GM12865 (cell line): ENCODE results near the gene SEC23A.
A peak's percentile ranks its signal among the peaks of the same experiment; 100 is the strongest.
"Not testable (repeated sequence)": the region's sequence is repeated elsewhere in the genome, so short reads cannot be mapped to it uniquely, and the experiment has no call there.

Source experiments
- DNase-seq: peaks from one replicate; pipeline ENCODE4 v3.0.0; 2010; ENCODE audit warnings: low read depth
- H3K4me3 ChIP-seq: 2 replicates; pipeline ENCODE4 v1.5.1; 2011; ENCODE audit warnings: mild to moderate bottlenecking, low read depth, low read length, control low read depth
- CTCF ChIP-seq: IDR thresholded peaks from 2 replicates; pipeline ENCODE4 v1.5.1; 2011; ENCODE audit warnings: low read length, control low read depth, low read depth, inconsistent platforms; ENCODE audit not compliant: insufficient read depth; ENCODE audit errors: missing control alignments

Gene SEC23A

GRCh38 chr14:39060818-39061437, 42.1 kb downstream of the SEC23A start:
- peak; percentile 69 for DNase-seq
- no peak for TF ChIP-seq CTCF
- H3K4me3 ChIP-seq = no peak overlapping the region

DNA sequence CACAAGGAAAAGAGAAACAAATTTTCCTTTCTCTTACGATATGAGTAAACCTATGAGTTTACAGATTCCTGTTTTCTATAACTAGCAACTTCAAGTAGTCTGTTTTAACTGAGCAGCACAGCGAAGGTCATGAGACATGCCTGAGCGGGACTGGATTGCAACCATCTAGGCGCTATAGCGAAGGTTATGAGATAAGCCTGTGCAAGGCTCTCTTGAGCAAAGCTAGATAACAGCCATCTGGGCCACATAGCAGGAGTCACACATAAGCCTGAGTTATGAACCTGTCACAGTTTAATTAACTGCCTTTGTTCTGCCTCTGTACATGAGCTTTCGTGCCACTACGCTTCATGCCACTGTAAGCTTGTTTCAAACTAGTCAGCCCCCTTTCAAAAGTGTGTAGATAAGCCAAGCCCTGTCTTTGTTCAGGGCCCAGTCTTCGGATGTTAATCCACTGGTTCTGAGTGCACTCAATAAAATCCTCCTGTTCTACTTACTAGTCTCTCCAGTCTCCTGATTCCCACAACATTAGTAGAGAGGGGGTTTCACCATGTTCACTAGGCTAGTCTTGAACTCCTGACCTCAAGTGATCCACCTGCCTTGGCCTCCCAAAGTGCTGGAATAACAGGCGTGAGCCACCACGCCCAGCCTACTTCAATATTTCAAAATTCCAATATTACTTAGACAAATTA, 47.1 kb downstream of the SEC23A start:
- H3K4me3 ChIP-seq = no peak overlapping the region
- DNase-seq = peak; percentile 2
- no peak for TF ChIP-seq CTCF

DNA sequence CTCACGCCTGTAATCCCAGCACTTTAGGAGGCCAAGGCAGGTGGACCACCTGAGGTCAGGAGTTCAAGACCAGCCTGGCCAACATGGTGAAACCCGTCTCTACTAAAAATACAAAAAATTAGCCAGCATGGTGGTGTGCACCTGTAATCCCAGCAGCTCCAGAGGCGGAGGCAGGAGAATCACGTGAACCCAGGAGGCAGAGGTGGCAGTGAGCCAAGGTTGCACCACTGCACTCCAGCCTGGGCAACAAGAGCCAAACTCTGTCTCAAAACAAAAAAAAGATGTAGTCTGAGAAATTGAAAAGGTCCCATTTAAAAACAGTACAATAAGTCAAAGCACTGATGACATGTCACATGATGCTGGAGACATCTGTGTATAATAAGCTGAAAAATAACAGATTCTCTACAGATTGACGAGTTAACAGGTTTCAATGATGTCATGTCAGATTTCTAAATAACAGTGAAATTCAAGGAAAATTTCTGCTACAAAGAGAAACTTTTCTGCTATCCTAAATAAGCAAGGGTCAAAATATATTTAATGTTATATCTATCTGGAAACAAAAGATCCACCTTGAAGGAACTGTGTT, 50.1 kb downstream of the SEC23A start:
- not testable (repeated sequence) for H3K4me3 ChIP-seq, DNase-seq

DNA sequence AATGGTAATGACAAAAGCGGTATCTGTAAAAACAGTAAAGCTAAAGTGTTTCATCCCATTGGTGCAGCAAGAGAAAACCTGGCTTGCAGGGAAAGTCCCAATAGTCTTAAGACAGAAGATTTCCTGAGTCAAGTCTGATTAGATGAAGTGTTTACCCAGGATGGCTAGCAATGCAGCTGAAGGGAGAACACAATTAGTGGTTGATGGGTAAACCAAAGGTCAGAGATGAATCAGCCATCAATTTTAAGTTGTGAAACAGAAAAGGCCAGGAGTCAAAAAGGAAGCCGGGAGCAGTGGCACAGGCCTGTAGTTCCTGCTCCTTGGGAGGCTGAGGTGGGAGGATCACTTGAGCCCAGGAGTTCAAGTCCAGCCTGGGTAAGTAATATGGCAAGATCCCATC, 52.6 kb downstream of the SEC23A start:
- no peak for TF ChIP-seq CTCF
- H3K4me3 ChIP-seq = no peak overlapping the region
- DNase-seq = peak; percentile 25

GRCh38 chr14:39045889-39046288, 57.1 kb downstream of the SEC23A start:
- peak; percentile 37 for DNase-seq
- not testable (repeated sequence) for H3K4me3 ChIP-seq

DNA sequence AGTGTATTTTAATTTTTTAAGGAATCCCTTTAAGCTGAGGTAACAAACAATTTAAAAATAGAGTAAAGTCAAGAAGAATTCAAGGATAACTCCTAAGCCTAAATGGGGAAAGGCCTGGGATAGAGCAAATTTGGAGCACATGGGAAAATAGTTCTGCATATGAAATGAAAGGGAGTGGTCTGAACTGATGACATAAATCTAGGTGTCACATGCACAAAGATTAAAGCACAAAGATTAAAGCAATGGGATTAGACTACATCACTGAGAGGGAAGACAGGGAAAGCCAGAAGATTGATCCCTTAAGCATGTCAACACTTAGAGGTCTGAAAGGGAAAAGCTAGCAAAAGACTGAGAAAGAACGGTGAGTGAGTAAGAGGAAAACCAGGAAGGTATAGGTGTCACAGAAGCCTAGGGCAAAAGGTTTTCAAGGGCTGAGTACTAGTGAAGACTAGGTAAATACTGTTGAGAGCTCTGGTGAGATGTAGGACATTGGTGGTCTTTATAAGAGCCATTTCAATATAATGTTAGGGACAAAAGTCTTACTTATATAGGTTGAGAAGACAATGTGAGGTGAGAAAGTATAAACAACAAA, 59.6 kb downstream of the SEC23A start:
- DNase-seq = no peak
- H3K4me3 ChIP-seq = no peak overlapping the region
- no peak for TF ChIP-seq CTCF

DNA sequence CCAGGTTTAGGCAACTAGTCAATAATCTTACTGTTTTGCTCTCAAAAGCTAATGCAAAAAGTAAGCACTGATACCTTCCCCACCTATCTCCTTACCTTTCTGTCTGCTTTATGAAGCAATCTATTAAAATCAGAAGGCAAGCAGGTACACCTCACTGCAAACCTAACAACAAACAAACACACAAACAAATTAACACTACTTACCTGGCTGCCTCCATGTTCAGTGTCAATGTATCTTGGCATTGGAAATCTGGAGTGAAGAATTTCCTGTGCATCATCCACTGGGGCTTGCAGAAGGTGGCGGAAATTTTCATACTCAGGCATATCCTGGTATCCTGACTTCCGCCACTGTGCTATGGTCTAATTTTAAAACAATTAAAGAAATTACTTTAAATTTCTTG, 62.5 kb downstream of the SEC23A start:
- DNase-seq = no peak
- no peak overlapping the region for H3K4me3 ChIP-seq
- TF ChIP-seq CTCF = no peak
